SK-MEL-5 (cell line): ENCODE results near the gene SPTBN4. TPM values are rescaled to one million over a fixed set of nuclear protein-coding genes. Genes with fewer than 3 reads are reported as not detected.
"Not testable (repeated sequence)": the region's sequence is repeated elsewhere in the genome, so short reads cannot be mapped to it uniquely, and the experiment has no call there.

Experiments
- DNase-seq: peaks from one replicate; pipeline ENCODE4 v3.0.0-alpha.2; 2016; ENCODE audit warnings: low read depth, low spot score
- in situ Hi-C: cut with HindIII; loops from 2 replicates; pipeline ENCODE4 v1.10.0; 2016; ENCODE audit warnings: low sequenced_read_pairs, high pct_unique_total_duplicates, low pct_unique_long_range_greater_than_20kb
- total RNA-seq: library from RNA; depleted of rRNA; stranded (reverse); fragments of >200 nt; shearing (Covaris generic); gene quantifications from 2 replicates; pipeline ENCODE4 v1.2.3, GENCODE V29; 2014

SPTBN4 gene
- total RNA-seq, 1 experiment from 2014 or later = 0.53 TPM

DNA sequence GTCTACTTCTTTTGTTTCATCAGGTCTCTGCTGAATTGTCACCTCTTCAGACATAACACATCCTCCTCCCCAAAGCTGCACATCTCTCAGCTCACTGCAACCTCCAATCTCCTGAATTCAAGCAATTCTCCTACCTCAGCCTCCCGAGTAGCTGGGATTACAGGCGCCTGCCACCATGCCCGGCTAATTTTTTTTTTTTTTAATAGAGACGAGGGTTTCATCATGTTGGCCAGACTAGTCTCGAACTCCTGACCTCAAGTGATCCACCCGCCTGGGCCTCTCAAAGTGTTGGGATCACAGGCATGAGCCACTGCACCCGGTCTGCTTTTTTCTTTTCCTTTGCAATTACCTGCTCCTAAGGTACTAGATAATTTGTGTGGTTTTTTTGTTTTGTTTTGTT, 34.0 kb upstream of the SPTBN4 start:
- DNase-seq, in situ Hi-C loops: not testable (repeated sequence)

DNA sequence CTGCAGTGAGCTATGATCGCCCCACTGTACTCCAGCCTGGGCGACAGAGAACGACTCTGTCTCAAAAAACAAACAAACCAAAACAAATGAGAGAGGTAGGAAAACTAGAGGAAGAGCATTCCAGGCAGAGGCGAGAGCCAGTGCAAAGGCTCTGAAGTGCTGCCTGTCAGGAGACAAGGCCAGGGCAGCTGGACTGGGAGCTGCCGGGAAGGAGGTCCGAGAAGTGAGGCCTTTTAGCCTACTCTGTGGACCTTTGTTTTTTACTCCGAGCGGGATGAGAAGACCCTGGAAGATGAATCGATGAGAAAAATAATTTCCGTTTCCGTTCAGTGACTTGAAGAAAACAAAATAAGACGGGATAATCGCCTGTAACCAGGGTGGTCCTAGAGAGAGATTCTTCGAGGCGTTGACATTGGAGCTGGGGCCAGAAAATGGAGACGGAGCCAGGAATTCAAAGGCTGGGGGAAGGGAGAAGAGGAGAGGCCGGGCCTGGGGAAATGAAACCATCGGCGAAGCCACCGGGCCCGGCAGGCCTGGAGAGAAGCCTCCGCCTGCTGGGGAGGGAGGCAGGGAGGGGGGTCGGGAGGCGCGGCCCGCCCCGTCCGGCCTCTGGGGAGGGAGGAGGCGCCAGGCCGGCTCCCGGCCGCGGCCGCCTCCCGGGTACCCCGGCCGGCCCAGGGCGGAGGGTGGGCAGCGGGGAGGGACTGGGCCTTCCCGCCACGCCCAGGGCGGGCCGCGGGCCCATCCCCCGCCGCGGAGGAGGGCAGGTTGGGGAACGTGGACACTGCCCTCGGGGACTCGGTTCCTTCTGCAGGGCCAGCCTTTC, 33.2 kb upstream of the SPTBN4 start:
- peak; percentile 88 for DNase-seq
- in situ Hi-C loops = no loop called here

DNA sequence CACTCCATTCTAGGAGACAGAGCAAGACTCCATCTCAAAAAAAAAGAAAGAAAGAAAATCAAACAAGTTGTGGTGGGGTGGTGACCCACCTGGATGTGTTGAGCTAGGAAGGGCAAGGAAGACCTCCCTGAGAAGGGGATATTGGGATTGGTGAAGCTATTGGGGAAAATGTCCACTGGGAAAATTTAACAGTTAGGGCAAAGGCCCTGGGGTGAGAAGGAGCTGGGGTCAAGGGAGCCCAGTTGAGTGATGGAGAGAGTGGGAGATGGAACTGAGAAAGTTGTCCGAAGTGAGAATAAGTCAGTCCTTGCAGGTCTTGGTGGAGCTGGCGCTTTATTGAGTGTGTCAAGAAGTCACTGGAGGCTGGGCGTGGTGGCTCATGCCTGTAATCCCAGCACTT, 28.5 kb upstream of the SPTBN4 start:
- in situ Hi-C loops = no loop called here
- DNase-seq = no peak

DNA sequence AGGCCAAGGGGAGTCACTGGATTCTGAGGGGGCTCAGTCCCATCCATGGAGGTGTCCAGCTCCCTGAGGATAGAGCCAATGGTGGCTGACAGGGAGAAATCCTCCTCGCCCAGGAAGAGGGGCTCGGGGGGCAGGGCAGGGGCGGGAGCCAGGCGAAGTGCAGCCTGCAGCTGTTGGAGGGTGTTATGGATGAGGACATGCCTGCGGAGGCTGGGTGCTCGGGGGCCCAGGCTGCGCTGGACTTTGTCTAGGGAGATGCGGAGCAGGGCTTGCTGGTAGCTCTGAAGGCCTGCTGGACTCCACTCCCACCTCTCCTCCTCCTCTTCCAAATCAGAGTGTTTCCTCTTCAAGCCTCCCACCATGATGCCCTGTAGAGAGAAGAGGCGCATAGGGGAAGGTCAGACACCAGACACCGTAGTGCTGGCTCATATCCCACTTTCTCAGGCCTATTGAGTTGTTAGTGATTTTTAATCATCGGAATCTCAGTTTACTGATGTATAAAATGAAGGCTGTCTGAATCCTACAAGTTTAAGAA, 25.0 kb upstream of the SPTBN4 start:
- in situ Hi-C loops = no loop called here
- no peak for DNase-seq

DNA sequence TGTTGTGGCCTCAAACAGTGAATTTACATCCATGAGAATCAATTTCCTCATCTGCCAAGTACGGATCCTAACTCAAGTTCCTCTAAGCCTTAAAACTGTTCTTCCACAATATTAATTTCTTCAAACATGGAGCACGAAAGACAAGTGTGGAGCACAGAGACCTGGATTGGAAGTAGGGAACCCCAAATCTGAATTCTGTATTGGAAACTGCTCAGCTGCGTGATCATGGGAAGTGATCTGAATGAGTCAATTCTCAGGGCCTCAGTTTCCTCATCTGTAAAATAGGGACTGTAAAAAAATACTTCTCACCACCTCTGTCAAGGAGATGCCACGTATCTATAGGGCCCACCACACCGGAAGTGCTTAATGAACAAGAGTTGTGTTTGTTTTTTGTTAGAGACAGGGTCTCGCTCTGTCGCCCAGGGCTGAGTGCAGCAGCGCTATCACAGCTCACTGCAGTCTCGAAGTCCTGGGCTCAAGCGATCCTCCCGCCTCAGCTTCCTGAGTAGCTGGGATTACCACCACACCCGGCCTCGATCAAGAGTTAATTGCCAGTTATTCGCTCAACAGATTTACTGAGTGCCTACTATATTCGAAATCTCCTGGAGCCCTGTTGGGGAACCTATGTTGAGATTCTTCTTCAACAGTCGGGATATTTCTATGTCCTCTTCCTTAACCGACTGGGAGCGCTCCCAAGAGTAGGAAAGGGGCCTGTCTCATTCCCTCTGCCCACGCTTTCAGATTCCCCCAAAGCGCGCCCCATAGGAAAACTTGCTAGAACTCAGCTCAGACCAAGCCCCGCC, 24.3 kb upstream of the SPTBN4 start:
- in situ Hi-C loops = no loop called here
- no peak for DNase-seq

DNA sequence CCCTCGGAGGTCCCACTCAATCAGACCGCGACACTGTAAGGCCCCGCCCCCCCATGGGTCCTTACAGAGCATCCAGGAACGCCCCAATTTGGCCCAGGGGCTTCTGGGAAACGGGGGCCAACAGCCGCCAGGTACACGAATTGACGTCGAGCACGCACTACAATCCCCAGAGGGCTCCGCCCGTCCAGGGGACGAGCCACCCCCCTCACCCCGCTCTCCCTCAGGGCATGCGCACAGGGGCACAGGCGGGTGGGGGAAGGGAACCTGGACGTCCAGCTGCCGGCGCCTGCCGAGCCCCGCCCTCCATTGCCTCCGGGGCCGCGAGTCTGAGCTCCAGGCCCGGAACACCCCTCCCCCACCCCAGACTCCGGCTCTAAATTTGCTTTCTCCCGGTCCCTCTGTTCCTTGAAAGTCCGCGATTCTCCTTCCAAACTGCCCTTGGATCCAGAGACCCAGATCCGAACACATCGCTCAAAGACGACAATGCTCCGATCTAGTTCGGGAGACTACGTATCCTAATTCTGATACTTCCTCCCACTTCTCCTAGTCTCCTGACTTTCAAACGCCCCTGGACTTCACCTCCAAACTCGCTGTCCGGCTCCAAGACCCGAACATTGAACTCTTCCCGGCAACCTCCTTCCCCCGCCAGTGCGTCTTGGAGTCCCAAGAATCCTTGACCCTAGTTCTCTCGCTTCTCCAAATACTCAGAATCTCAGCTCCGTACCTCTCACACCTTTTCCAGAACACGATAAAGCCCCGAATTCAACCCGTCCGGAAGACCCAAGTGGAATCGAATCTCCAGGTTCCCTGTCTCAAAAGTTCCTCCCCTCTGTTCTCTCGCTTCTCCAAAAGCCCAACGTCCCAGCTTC, 23.4 kb upstream of the SPTBN4 start:
- in situ Hi-C loops = no loop called here
- DNase-seq = peak; percentile 99

DNA sequence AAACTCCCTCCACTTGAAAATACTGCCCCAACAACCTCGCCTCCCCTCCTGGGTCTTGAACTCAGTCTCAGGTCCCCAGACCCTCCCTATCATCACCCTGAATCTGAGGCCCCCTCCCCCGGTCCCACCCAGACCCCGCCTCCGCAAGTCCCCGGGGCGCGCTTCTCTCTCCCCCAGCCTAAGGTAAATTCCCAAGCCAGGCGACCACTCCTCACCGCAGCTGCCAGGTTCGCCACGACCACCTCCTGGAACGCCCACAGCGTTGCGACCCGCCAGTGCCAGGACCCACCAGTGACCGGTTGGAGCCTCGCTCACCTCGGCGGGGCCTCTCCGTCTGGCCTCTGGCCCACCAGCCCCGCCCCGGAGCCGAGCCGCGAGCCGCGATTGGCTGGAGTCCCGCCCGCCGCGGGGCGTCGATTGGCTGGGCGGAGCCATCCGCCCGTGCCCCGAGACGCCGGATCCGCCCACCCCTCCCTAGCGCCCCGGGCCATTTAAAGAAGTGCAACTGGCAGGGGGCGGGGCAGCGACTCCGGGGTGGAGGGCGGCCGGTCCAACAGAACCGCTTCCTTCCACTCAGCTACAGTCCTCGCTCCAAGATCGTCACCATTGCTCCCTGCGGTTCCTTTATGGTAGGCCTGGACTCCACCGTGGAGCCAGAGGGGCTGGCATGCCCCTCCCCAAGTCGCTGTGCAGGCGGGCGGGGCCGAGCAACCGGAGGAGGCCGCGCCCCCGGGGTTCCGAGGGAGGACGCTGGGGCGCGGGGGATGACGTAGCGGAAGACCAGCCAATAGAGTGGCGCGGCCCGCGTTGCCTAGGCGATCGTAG, 22.6 kb upstream of the SPTBN4 start, which contains the start of gene SERTAD3:
TSS of gene SERTAD3 (minus strand) at position 336 of the 825 bp plus-strand sequence. CDS start 2,255 bp downstream, outside the sequence.
- DNase-seq = peak; percentile 92
- in situ Hi-C loops = no loop called here

DNA sequence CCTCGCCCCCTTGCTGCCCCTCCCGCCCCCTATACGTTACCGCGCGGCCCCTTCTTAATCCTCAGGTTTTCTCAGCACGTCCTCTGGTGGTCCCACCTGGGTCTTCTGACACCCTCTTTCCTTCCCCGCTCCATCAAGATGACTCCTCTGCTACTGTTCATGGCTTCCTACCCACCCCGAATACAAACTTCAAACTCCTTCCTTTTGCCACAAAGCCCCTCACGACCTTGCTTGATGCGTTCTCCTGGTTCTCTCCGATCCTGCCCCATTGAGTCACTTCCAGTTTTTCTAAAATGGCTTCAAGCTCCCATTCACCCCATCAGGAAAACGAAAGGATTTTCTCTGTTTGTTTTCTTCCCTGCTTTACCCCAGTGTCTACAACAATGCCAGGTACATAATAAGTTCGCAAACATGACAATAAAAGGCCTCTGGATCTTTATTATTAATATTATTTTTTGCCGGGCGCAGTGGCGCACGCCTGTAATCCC, 21.9 kb upstream of the SPTBN4 start:
- no peak for DNase-seq
- in situ Hi-C loops = no loop called here

DNA sequence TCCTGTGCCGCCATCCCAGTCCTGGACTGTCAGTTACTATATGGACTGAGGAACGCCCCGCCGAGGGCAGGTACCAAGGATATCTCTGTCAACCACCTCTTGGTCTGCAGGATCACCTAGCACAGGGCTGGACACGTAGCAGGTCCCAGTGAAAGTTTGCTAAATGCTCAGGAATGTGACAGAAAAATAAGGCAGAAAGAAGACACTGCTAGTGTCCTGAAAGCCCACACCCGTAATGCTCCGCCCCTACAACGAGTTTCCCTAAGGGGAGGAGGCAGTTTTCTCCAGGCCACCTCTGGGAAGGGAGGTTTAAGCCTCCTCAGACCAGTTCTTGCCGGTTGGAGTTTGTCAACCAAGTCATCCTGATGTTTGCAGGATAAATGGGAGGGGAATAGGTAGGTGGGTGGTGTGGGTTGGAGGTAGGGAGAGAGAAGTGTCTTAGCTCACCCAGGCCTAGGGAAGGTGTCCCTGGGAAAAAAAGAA, 21.0 kb upstream of the SPTBN4 start:
- DNase-seq = no peak
- in situ Hi-C loops = no loop called here

DNA sequence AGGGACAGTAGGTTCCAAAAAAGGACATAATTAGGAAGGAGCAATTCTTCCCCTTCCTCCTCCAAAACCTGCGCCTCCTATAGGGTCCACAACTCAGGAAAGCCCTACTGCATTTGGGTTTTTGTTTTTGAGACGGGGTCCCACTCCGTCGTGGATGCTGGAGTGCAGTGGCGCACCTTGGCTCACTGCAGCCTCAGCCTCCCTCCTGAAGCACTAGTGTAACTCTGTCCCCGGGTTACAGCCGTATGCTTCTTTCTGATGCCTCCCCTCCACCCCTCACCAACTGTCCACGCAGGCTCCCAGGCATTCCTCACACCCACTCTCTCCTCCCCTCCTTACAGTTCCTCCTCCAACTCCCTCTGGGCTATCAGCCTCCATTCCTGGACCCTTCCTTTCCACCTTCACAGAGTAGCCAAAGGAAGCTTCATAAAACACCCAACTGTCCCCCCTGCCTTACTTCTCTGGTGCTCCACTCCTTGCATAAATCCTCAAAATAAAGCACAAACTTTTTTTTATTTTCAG, 20.5 kb upstream of the SPTBN4 start:
- DNase-seq = no peak
- in situ Hi-C loops = no loop called here

DNA sequence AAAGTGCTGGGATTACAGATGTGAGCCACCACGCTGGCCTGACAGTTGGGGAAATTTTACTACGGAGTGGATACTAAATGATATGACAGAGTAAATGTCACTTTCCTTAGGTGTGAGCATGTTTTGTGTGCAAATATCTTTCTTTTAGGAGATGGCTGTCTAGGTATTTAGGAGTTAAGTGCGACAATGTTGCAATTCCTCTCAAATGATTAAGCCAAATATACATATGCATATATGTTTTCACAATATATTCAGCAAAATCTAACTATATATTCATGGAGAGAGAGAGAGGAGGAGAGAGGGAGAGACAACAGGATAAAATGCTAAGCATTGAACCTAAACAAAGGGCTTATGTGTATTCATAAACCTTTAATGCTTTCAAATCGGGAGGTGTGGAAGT, 17.3 kb upstream of the SPTBN4 start:
- in situ Hi-C loops = no loop called here
- DNase-seq = no peak

DNA sequence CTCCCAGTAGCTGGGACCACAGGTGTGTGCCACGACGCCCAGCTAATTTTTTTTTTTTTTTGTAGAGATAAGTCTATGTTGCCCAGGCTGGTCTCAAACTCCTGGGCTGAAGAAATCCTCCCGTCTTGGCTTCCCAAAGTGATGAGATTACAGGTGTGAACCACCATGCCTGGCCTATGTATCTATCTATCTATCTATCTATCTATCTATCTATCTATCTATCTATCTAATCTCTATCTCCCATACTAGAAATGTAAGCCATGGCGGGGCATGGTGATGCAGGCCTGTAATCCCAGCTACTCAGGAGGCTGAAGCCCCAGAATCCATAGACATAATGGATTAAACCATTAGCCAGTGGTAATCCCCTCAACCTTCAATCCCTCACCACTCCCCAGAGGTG, 16.1 kb upstream of the SPTBN4 start:
- in situ Hi-C loops = no loop called here
- no peak for DNase-seq

DNA sequence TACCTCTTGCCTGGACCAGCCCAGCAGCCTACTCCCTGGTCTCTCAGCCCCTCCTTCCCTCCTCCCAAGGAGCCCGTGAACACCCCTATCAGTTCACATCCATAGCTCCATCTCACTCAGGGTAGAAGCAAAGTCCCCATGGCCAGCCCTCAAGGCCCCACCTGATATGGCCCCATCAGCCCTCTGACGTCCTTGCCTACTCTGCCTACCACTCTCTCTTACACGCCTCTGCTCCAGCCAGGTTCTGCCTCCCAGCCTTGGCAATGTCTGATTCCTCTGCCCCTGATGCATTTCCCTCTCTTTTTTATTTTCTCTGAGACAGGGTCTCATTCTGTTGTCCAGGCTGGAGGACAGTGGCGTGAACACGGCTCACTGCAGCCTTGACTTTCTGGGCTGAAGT, 14.8 kb upstream of the SPTBN4 start:
- DNase-seq = no peak
- in situ Hi-C loops = no loop called here

DNA sequence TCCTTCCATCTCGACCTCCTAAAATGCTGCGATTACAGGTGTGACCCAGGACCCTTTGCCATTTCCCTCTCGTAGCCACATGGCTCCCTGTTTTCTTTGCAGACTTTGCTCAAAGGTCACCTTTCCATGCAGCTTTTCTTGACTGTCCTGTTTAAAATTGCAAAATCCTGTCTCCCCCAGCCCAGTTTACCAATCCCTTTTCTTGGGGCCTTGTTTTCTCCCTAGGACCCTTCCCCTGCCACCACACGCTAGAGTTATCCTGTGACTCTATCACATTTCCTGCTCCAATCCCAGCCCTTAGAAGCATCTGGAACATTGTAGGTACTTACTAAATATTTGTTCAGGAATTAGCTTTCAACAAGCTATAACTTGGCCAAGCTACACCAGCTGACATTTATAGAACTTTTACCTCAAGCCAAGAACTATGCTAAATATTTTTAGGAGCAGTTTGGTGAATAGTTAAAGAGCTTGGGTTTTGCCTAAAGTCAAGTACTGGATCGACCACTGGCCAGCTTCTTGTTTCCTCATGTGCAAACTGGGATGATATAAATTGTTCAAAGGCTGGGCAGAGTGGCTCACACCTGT, 13.6 kb upstream of the SPTBN4 start:
- in situ Hi-C loops = no loop called here
- no peak for DNase-seq

DNA sequence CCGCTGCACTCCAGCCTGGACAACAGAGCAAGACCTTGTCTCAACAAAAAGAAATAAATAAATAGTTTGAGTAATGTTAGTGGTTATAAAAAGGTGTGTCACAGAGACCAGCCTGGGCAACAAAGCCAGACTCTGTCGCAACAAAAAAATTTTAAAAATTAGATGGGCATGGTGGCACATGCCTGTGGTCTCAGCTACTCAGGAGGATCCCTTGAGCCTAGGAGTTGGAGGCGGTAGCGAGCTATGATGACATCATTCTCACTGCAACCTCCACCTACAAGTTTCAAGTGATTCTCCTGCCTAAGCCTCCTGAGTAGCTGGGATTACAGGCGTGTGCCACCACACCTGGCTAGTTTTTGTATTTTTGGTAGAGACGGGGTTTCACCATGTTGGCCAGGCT, 12.9 kb upstream of the SPTBN4 start:
- in situ Hi-C loops, DNase-seq: not testable (repeated sequence)

DNA sequence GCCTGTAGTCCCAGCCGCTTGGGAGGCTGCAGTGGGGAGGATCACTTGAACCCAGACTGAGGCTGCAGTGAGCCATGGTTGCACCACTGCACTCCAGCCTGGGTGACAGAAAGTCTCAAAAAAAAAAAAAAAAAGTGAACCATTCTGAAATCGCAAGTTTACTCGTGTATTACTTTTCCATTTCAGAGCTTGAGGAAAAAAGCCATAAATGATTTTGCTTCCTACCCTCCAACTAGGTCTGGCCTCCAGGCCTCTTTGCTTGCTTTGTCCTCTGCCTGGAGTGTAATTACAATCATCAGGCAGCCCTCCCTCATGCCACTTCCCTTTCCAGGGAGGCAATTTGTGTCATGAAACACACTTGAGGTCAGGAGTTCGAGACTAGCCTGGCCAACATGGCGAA, 9.8 kb upstream of the SPTBN4 start:
- in situ Hi-C loops = no loop called here
- DNase-seq = no peak
